SK-N-DZ (cell line): ENCODE results near the gene GRB14.
"Not testable (repeated sequence)": the region's sequence is repeated elsewhere in the genome, so short reads cannot be mapped to it uniquely, and the experiment has no call there.

ENCODE experiments used
- DNase-seq: peaks from one replicate; pipeline ENCODE4 v3.0.0-alpha.2; 2015; ENCODE audit warnings: low spot score

Gene GRB14

DNA sequence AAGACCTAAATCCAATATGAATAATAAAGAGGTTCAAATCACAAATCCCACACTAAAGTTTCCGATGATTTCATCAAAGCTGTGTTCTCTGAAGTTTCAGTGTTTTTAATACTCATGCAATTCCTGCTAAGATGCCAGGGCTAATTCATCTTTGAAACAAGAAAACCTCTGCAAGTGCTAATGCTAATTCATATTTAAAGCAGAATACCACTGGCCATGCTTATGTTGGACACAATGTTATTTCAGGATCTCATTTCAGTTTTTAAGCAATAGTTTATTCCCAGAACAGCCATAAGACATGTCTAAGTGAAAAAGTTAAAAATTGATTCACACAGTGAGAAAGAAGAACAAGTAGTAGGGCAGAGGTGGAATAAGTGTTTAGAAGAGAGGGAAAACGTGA lies 62.8 kb downstream of the GRB14 start:
- no peak for DNase-seq

DNA sequence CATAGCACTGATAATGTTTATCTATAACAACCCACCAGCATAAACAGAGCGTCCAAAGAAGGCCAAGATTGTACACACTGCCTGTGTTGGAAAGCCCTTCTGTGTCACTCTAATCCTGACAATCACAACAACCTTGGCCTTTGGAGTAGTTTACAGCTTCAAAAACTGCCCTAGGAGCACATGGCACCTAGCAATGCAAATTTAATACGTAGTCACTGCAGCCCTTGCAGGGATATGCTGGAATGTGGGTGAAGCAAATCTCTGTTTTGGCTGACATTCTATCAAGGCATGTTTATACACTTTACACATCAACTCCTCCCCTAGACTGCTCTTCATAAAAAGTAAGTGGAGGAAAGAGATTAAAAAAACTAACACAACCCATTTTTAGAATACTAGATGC lies 66.8 kb downstream of the GRB14 start:
- DNase-seq = no peak

GRCh38 chr2:164551519-164551918 lies 69.8 kb downstream of the GRB14 start:
- no peak for DNase-seq

- DNase-seq = not testable (repeated sequence)
Measured at GRCh38 chr2:164549705-164550104, 71.6 kb downstream of the GRB14 start.

DNA sequence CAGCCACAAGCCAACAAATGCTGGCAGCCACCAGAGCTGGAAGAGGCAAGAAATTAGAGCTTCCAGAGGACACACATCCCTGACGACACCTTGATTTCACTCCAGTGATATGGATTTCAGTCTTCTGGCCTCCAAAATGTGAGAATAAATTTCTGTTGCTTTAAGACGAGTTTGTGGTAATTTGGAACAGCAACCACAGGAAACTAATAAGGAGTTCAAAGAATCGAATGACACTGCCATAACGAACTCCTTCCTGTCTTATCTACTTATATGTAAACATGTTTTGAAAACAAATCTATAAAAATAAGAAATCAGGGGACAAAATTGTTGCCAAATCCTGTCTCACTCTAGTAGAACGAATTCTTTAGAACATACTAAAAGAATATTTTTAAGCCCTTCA lies 75.8 kb downstream of the GRB14 start:
- no peak for DNase-seq

GRCh38 chr2:164542581-164543021 lies 78.7 kb downstream of the GRB14 start:
- DNase-seq = no peak

DNA sequence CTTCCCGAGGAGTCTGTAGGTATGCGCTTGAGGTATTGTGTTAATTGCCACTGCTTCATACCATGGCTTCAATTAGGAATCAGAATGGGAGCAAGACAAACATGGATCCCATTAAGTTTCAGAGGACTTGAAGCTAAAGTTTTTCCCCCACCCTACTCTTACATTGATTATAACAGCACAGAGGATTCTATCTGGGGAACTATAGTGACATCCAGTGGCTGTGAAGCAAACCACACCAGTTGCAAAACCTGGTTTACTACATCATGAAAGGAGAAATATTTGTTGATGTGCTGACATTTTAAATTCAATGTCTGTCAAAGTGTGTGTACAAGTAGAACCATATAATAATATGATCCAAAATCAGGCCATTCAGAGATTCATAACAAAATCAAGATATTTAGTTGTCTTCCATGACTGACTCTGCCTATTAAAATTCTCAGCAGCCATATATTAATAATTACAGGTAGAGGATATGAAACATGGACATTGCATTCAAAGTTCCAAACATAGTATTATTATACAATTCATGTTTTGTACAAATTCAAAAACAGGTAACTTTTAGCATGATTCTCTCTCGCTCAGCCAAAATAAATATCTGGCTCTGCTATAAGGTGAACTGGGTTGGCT lies 82.9 kb downstream of the GRB14 start:
- DNase-seq = peak; percentile 49

- no peak for DNase-seq
Measured at GRCh38 chr2:164535280-164536025, 85.8 kb downstream of the GRB14 start.

DNA sequence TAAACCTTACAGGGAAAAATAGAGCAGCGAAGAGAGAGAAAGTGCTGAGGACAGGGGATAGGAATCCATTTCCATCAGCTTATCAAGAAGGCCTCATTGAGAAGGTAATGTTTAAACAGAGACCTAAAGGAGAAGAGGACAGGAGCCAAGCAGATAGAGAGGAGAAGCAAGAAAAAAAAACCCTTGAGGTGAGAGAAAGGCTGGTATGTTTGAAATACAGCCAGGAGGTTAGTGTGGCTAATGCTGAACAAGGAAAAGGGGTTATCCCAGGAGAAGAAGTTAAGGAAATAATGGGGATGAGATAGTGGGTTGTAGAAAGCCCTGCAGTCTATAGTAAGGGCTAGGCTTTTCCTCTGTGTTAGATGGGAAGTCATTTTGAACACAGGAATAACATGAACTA lies 90.8 kb downstream of the GRB14 start:
- DNase-seq = no peak

DNA sequence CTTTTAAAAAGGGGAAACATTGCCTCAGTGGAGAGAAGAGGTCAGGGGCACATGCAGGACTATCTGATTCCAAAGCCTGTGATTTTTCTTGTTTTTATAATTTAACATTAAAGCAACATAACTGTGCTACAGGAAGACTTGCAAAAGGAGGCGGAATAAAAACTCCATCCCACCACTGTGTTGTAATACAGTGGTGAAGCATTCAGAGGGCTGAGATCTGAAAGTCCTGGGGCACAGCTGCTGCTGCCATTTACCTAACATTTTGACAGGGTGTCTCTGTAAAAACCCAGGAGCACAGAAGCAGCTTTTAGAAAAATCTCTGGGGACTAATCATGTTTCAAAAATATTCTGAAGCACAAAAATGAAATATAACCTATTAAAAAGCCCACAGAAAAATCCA lies 97.6 kb downstream of the GRB14 start:
- DNase-seq = no peak

GRCh38 chr2:164523009-164523408 lies 98.3 kb downstream of the GRB14 start:
- DNase-seq = no peak

DNA sequence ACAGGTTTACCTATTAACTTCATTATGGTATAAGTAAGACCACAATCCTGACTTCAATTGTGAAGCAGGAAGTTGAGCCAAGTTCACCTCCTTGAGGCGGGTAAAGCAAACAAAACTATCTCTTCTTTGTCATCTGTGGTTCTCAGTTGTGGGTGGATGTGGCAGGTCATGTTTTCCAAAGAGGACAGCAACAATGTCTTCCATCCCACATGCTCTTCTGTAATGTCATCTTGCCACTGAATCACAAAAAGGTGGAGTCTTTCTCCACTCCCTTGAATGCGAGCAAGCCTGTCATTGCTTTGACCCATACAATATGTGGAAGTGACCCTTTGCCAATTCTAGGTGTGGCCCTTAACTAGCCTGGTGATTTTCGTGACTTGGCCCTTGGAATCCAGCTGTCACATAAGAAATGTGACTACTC lies 98.7 kb downstream of the GRB14 start:
- no peak for DNase-seq

- no peak for DNase-seq
Measured at GRCh38 chr2:164515734-164516133, 105.5 kb downstream of the GRB14 start.

DNA sequence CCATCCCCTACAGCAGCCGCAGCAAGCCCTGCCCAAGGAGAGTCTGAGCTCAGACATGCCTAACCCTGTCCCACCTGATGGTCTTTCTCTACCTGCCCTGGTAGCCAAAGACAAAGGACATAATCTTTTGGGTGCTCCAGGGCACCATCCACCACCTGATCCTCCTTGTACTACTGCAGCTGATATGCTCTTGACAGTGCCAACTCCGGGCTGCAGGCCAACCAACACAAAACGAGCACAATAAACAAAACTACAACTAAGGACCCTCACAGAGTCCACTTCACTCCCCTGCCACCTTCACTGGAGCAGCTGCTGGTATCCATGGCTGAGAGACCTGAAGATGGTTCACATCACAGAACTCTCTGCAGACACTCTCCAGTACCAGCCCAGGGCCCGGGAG lies 106.3 kb downstream of the GRB14 start:
- no peak for DNase-seq

GRCh38 chr2:164514491-164514890 lies 106.8 kb downstream of the GRB14 start:
- no peak for DNase-seq

GRCh38 chr2:164512871-164513270 lies 108.4 kb downstream of the GRB14 start:
- DNase-seq = no peak

DNA sequence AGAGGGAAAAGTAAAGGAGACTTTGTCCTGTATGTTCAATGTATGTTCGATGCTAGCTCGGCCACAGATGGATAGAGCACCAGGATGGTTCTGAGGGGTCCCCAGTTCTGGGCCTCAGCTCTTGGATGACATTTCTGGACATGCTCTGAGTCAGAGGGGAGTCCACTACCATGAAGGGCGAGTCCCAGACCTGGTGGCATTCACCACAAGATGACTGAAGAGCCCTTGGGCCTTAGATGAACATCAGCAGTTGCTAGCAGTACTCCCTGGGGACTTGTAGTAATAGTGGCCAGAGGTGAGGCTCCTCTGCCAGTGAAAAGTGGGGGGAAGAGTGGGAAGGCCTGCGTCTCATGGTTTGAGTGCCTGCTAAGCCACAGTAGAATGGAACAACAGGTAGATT lies 109.5 kb downstream of the GRB14 start:
- DNase-seq = no peak

DNA sequence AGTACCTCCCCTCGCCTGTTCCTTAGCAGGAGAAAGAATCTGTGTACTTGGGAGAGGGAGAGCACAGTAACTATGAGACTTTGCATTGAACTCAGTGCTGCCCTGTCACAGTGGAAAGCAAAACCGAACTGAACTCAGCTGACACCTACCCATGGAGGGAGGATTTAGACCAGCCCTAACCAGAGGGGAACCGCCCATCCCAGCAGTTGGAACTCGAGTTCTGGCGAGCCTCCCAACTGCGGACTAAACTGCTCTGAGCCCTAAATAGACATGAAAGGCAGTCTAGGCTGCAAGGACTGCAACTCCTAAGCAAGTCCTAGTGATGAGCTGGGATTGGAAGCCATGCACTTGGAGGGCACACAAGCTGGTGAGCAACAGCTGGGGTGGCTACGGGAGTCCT lies 110.4 kb downstream of the GRB14 start:
- no peak for DNase-seq

DNA sequence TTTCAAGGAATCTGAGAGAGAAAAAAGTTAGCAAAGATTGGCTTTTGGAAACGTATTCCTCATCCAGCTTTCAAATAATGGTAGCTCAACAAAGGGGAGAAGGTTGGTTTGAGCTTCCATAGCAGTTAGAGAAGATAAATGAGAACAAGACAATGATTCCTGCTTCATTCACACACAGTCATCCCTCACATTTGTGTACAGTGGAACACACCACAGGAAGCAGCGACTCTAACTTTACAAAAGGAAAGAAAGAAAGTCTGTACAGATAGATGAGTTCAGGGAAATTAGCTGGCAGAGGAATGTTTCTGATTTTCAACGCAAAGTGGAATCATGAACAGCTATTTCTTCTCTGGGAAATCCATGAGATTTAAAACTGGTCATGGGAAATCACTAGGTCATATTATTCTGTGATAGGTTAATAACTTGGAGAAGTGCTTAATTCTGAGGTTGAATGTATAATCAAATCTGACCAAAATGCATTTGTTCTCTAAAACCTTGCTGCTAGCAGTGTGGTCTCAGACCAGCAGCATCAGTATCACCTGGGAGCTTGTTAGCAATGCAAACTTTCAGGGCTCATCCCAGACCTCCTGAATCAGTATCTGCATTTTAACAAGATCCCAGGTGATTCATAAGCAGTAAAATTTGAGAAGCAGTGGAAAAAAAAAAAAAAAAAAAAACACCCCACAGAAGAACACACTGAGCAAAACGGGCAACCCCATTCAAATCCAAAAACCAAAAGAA lies 112.0 kb downstream of the GRB14 start:
- DNase-seq = no peak

DNA sequence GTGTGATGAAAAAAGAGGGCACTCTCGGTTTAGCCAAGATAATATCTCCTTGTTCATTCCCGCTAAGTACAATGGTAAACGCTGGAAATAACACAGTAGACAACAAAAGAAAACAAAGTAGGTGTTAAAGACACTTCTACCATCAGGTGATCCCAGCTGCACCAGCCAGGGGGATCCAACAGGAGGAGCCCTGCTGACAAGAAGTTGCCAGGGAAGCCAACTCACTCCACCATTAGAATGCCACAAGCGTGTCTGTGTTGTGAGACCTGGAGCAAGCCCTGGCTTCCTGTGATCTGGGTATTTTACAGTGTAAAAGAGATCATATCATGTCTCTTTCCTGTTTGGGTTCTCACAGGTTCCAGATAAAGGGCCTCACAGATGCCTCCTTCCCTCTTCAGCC lies 117.0 kb downstream of the GRB14 start:
- no peak for DNase-seq

- peak; percentile 14 for DNase-seq
Measured at GRCh38 chr2:164498836-164499235, 122.4 kb downstream of the GRB14 start.

DNA sequence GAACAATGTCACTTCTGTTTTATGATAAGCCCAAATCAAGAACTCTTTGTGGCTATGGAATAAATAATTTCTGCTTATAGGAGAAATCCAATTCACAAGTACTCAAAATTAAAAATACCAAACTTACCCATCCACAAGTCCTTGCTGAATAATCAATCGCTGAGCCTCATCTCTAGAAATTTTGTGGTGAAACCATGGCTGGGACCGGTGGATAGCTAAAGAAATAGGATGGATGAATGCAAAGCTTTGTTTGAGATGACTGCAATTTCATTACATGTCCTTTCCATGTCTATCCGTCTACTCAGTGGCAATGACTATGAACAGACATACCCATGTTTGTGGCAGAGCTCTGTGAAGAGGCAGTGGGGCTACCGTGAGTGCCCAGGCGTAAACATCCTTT lies 124.4 kb downstream of the GRB14 start:
- DNase-seq = no peak

- DNase-seq = no peak
Measured at GRCh38 chr2:164496421-164496820, 124.9 kb downstream of the GRB14 start.
